Hematopoietic multipotent progenitor cell treated with erythropoietin and hydrocortisone succinate and interleukin-3 and kit ligand, for 4 days (in vitro differentiated cells): ENCODE data around the gene PTGS2.
"Not testable (repeated sequence)": the region's sequence is repeated elsewhere in the genome, so short reads cannot be mapped to it uniquely, and the experiment has no call there.

Experiments
- DNase-seq: peaks from one replicate; pipeline ENCODE4 v3.0.0-alpha.2; 2015

Gene PTGS2

DNA sequence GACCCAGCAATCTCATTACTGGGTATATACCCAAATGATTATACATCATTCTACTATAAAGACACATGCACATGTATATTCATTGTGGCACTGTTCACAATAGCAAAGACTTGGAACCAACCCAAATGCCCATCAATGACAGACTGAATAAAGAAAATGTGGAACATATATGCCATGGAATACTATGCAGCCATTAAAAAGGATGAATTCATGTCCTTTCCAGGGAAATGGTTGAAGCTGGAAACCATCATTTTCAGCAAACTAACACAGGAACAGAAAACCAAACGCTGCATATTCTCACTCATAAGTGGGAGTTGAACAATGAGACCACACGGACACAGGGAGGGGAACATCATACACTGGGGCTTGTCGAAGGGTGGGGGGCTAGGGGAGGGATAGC is 10.4 kb downstream of the PTGS2 start:
- not testable (repeated sequence) for DNase-seq

DNA sequence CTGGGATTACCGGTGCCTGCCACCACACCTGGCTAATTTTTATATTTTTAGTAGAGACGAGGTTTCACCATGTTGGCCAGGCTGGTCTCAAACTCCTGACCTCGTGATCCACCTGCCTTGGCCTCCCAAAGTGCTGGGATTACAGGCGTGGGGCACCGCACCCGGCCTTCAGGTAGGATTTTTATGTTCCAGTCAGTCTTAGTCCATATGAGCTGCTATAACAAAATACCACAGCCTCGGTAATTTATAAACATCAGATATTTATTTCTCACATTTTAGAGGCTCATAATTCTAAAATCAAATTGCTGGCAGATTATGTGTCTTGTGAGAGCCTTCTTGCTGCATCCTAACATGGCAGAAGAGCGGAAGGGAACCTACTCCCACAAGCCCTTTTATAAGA is 16.0 kb downstream of the PTGS2 start:
- not testable (repeated sequence) for DNase-seq

DNA sequence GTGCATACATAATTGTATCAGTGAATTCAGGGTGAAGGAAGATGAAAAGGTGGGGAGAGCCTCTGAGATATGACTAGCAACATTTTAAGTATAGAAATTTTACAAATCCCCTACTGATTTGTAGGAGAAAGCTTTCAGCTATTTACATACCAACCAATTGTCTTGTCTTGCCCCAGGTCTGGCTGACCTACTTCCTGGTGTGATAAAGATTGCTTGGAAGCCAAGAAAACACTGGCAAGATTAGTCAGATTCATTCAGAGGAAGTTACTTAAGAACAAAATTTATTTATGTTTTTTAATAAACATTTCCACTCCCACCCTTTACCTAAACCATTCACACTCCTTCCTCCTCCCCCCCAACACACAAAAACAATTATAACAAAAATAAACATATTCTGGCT is 17.5 kb downstream of the PTGS2 start:
- no peak for DNase-seq

DNA sequence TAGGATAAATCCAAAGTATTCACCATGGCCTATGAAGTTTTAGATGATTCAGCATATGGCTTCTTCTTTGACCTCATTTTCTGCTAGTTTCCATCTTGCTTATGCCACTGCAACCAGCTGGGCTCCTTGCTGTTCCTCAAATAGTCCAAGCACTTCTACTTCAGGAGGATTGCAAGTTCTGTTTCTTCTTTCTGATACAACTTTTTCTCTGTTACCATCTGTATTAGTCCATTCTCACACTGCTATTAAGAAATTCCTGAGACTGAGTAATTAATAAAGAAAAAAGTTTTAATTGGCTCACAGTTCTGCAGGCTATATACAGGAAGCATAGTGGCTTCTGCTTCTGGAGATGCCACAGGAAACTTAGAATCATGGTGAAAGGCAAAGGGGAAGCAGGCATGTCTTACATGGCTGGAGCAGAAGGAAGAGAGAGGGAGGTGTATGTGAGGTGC is 20.3 kb downstream of the PTGS2 start:
- peak; percentile 18 for DNase-seq

DNA sequence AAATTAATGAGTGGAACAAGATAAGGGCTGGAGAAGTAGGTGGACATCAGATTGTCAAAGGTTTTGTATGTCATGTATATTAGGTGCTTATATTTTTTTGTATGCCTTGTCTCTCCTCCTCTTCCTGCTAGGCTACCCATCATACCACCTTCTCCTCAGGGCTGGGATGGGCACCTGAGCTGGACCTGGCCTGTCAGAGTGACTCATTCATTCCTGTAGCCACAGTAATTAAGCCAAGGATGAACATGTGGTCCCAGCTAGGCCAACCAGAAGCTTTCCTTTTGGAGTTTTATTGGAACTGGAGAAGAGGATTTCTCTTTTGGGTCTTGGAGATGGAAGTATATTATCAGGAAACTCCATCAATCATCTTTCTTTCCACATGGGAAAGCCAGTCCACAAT is 21.2 kb downstream of the PTGS2 start:
- DNase-seq, result no peak

DNA sequence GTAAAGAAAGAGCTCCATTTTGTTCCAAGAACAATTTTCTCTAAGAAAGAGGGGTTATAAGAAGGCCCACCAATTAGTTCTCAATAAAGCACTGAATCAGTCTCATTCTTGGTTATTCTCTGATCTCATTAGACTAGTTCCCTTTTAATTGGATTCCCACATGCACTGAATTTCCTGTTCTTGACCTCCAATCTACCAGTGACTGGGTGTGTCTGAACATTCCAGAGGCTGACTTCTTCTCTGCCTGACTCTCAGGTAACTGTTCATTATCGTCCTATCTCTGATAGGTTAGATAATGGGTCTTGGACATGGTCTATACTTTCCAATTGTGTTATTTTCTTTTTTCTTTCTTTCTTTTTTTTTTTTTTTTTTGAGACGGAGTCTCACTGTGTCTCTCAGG is 22.7 kb downstream of the PTGS2 start:
- DNase-seq, result no peak

DNA sequence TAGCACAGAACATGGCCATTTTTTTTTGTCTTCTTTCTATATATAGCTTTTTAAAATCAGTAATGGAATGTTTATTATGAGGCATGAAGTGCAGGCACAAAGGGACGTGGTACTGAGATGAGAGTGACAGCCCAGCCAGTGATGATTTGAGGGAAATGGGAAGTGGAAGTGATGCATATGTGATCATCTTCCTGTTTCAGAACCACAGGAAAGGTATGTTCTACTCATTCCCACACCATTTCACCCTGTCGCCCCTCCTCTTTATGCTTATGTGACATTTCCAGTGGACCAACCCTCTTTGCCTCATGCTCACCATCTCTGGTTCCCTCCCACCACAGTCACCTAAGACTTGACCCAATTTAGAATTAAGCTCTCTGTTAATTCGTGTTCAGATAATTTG is 24.3 kb downstream of the PTGS2 start:
- peak; percentile 15 for DNase-seq

DNA sequence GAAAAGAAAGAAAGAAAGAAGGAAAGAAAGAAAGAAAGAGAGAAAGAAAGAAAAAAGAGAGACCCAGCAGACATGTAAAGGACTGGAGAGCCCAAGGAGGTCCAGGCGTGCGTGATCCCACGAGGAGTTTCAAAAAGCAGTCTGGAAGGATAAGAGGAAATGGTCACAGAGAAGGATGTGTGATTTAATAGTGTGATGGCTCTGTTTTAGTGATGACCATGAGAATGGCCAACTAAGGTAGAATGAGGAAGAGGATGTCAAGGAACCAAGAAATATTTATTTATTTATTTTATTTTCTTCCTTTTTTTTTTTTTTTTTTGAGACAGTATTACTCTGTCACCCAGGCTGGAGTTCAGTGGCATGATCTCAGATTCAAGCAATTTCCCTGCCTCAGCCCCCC is 25.5 kb downstream of the PTGS2 start:
- DNase-seq, result no peak

DNA sequence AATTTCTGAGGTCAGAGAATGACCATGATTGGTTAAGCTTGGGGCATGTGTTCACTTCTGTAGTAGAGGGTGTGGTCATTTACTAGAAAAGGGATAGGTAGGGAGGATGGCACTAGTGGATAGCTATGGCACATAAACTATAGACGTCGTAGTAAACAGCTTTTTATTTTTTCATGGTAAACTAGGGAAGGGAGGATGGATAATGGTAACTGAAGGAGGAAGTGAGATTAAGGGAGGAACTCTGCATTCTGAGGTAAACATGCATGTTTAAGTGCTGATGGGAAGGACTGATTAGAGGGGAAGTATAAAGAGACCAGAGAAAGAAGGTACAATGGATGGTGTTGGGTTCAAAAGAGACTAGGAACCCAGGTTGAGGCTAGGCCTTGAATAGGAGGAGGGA is 26.9 kb downstream of the PTGS2 start:
- no peak for DNase-seq

DNA sequence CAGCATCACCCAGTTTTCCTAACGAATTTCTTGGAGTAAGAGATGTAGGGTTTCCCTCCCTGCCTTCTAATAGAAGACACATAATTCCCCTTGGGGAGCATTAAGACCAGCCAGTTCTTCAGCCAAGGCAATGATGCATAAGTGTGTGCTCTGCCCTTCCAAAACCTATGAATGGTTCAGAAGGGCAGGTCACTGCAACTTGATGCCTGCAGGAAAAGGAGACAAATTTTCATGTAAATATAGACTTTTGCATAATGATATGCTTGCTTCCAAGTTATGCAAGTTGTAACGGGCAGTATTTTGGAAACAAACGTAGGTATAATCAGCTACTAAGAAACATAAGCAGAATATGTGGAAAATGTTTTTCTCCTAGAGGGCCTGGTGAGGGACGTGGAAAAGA is 31.6 kb downstream of the PTGS2 start:
- no peak for DNase-seq

DNA sequence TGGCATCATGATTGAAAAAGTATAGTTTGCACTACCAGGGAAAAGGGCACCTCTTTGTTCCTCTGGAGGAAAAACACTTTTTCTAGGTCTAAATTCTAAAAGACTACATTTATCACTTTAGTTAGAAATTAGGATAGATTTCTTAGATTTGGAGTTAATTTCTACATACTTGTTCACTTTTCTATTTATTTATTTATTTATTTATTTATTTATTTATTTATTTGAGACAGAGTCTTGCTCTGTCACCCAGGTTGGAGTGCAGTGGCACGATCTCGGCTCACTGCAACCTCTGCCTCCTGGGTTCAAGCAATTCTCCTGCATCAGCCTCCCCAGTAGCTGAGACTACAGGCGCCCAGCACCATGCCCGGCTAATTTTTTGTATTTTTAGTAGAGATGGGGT is 32.2 kb downstream of the PTGS2 start:
- not testable (repeated sequence) for DNase-seq

DNA sequence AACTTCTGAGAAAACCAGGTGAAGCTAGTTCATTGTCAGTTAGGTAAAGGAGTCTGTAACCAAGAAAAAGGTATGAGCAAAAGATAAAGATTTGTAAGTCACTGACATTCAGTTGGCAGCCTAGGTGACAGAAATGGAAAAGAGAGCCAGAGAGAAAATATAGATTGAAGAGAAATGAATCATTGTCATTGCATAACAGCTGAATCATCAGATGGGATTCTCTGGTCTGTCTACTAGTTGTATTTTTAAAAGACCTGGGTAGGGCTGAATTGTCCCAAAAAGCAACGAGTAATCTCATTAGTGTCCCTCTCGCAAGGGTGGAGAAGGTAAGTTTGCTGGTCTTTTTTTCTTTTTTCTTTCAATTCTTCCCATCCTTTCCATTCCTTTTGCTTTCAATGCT is 36.6 kb downstream of the PTGS2 start:
- no peak for DNase-seq

DNA sequence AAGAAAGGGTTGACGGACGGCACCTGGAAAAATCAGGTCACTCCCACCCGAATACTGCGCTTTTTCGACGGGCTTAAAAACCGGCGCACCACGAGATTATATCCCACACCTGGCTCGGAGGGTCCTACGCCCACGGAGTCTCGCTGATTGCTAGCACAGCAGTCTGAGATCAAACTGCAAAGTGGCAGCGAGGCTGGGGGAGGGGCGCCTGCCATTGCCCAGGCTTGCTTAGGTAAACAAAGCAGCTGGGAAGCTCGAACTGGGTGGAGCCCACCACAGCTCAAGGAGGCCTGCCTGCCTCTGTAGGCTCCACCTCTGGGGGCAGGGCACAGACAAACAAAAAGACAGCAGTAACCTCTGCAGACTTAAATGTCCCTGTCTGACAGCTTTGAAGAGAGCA is 42.7 kb downstream of the PTGS2 start:
- DNase-seq, result not testable (repeated sequence)

DNA sequence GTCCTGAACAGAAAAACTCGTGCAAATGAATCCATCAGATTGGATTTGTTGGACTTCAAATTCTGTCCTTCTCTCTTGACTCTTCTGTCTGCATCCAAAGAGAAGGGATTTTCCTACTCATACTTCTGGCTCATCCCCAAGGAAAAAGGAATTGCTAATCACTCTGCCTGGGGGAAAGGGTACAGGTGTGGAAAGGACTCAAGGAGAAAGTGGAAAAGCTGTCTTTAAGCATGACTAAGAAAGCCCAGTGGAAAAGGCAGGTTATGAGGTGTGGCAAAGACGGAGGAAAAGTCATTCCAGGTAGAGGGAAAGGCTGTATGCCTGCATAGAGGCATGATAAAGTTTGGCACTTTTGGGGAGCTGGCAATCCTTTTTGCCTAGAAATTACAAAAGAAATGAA is 43.4 kb downstream of the PTGS2 start:
- DNase-seq, result no peak

DNA sequence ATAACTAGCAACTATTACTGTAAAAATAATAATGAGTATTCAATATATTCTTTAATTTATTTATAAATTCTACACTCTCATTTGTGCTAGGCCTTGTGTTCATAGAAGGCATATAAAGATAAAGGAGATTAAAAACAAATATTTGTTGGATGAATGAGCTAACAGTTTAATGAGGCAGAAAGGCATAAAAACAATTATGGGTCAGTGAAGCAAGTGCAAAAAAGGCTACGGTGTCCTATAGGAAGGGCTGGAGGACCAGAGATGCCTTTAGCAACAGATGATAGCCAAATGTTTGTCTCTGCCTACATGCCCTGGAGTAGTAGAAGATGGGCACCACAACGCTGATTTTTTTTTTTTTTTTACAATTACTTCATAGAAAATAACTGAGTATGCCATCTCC is 45.7 kb downstream of the PTGS2 start:
- no peak for DNase-seq

DNA sequence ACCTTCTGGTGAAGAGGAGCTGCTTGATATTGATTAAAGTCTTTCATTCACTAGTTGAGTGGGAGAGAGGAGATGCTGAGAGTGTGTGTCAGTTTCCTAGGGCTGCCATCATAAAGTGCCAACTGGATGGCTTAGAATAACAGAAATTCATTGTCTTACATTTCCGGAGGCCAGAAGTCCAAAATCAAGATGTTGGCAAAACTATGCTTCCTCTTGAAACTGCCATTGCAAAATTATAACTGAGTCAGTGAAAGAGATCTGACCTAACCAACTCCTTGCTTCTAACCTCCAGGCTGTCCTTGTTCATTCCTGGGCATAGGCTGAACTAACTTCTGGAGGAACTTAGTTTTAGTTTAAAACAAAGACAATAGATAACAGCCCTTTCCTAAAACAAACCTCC is 47.1 kb downstream of the PTGS2 start:
- DNase-seq, result no peak

DNA sequence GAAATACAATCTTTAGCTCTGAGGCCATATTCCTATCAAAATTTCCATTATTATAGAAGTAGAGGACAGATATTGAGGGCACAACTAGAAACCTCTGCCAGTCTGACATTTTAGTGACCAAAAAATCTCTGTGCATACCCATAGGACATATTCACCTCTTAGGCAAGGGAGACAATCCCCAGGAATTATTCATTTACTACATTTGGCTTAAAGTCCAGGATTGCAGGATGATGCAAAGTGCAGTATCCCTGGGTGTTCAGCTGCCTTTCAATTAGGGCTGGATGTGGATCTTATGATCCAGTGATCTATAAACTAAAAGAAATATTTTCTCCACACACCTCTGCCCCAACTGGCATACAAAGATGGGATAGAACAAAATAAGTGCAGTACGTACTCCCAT is 50.9 kb downstream of the PTGS2 start:
- DNase-seq, result no peak

DNA sequence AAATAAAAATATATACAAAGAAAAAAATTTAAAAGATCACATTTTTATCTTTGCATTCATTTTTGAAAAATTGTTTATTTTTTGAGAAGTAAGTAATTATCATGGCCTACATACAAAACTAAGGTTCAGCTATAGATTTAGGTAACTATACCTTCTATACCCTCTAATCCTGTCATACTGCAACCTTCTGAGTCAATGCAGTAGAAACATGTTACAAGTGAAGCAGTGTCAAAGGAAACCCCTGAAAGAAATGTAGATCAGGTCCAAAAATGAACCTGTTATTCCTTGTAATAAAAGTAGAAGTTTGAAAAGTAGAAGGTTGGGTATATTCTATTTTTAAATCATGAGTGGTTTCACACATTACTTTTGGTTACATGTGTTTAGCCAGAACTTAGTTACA is 51.3 kb downstream of the PTGS2 start:
- DNase-seq, result no peak

DNA sequence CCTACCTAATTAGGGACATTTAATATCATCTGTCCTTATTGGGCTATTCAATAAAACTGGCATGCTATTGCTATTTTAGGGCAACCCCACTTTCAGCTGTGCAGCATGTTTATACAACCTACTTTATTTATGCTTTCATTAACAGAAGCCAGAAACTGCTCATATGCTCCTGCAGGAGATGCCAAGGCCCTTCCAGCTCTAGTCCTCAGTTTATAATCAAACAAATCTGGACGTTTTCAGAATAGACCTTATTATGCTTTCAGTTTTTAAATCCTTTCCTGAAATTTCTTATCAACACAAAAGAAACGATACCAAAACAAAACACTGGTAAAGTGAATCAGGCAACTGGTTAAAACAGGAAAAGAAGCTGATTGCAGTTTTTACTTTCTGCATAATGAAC is 53.2 kb downstream of the PTGS2 start:
- DNase-seq, result no peak

DNA sequence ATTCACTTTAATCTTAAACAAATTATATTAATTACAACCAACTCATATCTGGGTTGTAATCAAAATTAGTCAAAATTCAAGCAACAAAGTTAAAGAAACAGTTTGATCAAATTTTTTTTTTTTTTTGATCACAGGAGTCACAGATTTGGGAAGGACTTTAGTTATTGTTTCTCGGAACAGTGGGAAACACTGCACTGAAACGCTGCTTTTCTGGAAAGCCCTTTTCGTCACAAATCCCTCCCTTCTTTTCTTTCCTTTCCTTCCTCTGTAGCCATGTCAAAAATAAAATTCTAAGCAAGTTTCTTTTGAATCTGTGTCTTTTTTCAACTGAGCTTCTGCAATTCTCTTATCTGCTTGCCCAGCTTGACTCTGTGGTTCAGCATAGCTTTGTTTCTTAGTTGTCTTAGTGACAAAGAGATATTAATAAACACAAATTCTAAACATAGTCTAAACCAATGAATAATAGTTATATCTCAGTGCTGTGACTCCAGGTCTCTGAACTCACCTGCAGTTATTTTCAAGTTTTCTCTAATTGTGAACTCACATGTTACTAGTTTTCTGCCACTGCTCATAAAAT is 53.8 kb downstream of the PTGS2 start:
- DNase-seq, result peak; percentile 92

DNA sequence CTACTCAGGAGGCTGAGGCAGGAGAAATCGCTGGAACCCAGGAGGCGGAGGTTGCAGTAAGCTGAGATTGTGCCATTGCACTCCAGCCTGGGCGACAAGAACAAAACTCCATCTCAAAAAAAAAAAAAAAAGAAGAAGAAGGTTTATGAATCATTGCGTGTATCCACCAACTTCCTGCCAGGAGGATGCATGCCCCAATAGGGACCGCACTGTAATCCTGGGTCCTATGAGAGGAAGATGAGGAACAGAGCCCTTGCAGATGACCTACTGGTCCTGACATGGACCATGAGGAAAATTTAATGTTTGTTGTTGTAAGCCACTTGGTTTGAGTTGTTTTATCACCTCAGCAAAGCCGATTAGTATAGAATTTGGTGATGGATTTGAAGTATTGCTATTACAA is 56.7 kb downstream of the PTGS2 start:
- no peak for DNase-seq
